ENCODE measurements around the gene TCAIM.

Gene TCAIM

DNA sequence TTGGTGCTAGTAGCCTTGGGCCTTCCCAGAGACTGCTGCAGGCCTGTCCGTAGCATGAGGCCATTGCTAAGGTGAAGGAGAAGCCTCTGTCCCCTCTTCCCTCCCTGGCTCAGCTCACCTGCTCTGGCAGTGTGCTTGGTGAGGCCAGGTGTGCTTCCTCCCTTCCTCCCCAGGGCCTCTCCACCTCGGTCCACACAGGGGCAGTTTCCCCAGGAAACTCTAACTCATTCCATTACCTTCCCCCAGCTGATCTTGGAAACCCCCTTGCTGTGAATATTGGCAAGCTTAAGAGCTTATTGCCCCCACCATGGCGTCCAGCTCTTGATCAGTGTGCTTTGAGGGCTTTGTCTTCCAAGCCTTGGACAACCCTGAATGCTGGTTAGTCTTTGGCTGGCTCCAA, 86.2 kb downstream of the TCAIM start:
- Histone ChIP-seq H3K79me2 (ENCODE audit: control insufficient read depth, low read length) (no peaks in the 10 kb centered on the region), H3K4me2 (ENCODE audit: low read length) (no peak overlapping the region), H3K27ac (ENCODE audit: low read depth, low read length) (no peak overlapping the region), H3K36me3 (ENCODE audit: control insufficient read depth, low read length) (no peaks in the 10 kb centered on the region), H3K4me3 (ENCODE audit: low read length) (no peak overlapping the region), H3K4me1 (ENCODE audit: control insufficient read depth, low read length) (no peaks in the 10 kb centered on the region), H4K20me1 (ENCODE audit: control insufficient read depth, insufficient read depth, low read depth, low read length) (no peaks in the 10 kb centered on the region), H3K9me2 (replicated peaks; ENCODE audit: control insufficient read depth, low read length) (no peaks in the 10 kb centered on the region), H3F3A (ENCODE audit: control insufficient read depth, insufficient read depth) (no peaks in the 10 kb centered on the region), H3K9me3 (ENCODE audit: control insufficient read depth, insufficient read depth, low read length) (no peaks in the 10 kb centered on the region), H3K27me3 (ENCODE audit: control insufficient read depth, low read length) (no peaks in the 10 kb centered on the region; the same call in 1 of the 2 replicates)
- TF ChIP-seq, protein P1, sequence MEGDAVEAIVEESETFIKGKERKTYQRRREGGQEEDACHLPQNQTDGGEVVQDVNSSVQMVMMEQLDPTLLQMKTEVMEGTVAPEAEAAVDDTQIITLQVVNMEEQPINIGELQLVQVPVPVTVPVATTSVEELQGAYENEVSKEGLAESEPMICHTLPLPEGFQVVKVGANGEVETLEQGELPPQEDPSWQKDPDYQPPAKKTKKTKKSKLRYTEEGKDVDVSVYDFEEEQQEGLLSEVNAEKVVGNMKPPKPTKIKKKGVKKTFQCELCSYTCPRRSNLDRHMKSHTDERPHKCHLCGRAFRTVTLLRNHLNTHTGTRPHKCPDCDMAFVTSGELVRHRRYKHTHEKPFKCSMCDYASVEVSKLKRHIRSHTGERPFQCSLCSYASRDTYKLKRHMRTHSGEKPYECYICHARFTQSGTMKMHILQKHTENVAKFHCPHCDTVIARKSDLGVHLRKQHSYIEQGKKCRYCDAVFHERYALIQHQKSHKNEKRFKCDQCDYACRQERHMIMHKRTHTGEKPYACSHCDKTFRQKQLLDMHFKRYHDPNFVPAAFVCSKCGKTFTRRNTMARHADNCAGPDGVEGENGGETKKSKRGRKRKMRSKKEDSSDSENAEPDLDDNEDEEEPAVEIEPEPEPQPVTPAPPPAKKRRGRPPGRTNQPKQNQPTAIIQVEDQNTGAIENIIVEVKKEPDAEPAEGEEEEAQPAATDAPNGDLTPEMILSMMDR (IDR thresholded peaks at IDR 0.05; ENCODE audit: low read depth, low read length, poor library complexity, severe bottlenecking) = no peak
- no peak for TF ChIP-seq EZH2phosphoT487 (IDR thresholded peaks at IDR 0.05; ENCODE audit: borderline replicate concordance, low read length)

DNA sequence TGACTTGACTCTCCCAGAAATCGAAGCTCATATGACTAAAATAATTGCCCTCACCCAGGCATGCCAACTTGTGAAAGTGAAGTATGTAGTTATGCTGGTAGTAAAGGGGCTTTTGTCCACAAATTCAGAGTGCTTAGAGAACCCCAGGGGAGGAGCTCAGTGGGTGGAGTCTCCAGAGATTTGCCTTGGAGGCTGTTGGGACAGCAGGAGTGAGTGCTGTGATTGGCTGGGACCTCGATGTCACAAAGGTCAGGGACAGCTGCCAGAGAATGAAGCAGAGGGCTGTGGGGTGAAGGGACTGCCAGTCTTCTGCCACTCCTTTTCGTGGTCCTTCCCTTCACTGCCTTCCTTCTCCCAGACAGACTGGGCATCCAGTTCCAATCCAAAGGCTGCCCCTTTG, 89.1 kb downstream of the TCAIM start:
- Histone ChIP-seq H3K4me2 (ENCODE audit: low read length) (no peak overlapping the region), H3K4me1 (ENCODE audit: control insufficient read depth, low read length) (no peaks in the 10 kb centered on the region), H3F3A (ENCODE audit: control insufficient read depth, insufficient read depth) (no peaks in the 10 kb centered on the region), H3K27me3 (ENCODE audit: control insufficient read depth, low read length) (no peaks in the 10 kb centered on the region; the same call in 1 of the 2 replicates), H3K9me3 (ENCODE audit: control insufficient read depth, insufficient read depth, low read length) (no peaks in the 10 kb centered on the region), H3K9me2 (replicated peaks; ENCODE audit: control insufficient read depth, low read length) (no peaks in the 10 kb centered on the region), H4K20me1 (ENCODE audit: control insufficient read depth, insufficient read depth, low read depth, low read length) (no peaks in the 10 kb centered on the region), H3K79me2 (ENCODE audit: control insufficient read depth, low read length) (no peaks in the 10 kb centered on the region), H3K4me3 (ENCODE audit: low read length) (no peak overlapping the region), H3K36me3 (ENCODE audit: control insufficient read depth, low read length) (no peaks in the 10 kb centered on the region), H3K27ac (ENCODE audit: low read depth, low read length) (no peak overlapping the region)
- no peak for TF ChIP-seq EZH2phosphoT487 (IDR thresholded peaks at IDR 0.05; ENCODE audit: borderline replicate concordance, low read length)
- TF ChIP-seq, protein P1 (IDR thresholded peaks at IDR 0.05; ENCODE audit: low read depth, low read length, poor library complexity, severe bottlenecking) = no peak

DNA sequence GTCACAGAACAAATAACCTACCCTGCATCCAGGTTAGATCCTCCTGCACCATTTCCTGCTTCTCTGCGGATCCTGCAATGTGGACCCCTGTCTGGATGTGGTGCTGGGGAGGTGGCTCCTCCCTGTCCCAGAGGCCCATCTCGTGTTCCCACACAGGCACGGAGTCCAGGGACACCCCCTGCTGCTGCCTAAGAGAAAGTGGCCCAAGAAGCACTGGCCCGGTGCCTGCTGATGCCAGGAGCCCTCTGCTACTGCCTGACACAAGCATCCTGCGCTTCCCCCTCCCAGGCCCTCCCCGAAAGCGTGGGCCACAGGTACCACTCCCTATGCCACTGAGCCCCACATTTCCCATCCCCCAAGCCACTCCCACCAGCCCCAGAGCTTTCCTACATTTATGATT, 90.3 kb downstream of the TCAIM start:
- no peak for TF ChIP-seq EZH2phosphoT487 (IDR thresholded peaks at IDR 0.05; ENCODE audit: borderline replicate concordance, low read length)
- TF ChIP-seq, protein P1 (IDR thresholded peaks at IDR 0.05; ENCODE audit: low read depth, low read length, poor library complexity, severe bottlenecking) = no peak
- Histone ChIP-seq H3K4me3 (ENCODE audit: low read length) (no peak overlapping the region), H3K4me1 (ENCODE audit: control insufficient read depth, low read length) (no peaks in the 10 kb centered on the region), H3K4me2 (ENCODE audit: low read length) (no peak overlapping the region), H3K9me3 (ENCODE audit: control insufficient read depth, insufficient read depth, low read length) (no peaks in the 10 kb centered on the region), H3K9me2 (replicated peaks; ENCODE audit: control insufficient read depth, low read length) (no peaks in the 10 kb centered on the region), H4K20me1 (ENCODE audit: control insufficient read depth, insufficient read depth, low read depth, low read length) (no peaks in the 10 kb centered on the region), H3K36me3 (ENCODE audit: control insufficient read depth, low read length) (no peaks in the 10 kb centered on the region), H3K27ac (ENCODE audit: low read depth, low read length) (no peak overlapping the region), H3F3A (ENCODE audit: control insufficient read depth, insufficient read depth) (no peaks in the 10 kb centered on the region), H3K79me2 (ENCODE audit: control insufficient read depth, low read length) (no peaks in the 10 kb centered on the region), H3K27me3 (ENCODE audit: control insufficient read depth, low read length) (no peaks in the 10 kb centered on the region; the same call in 1 of the 2 replicates)

Data from DOHH2 (cell line).